Activated T-cell treated with anti-CD3 and anti-CD28 coated beads for 48 hours (primary cell): ENCODE data around the gene NRF1.
"Not testable (repeated sequence)": the region's sequence is repeated elsewhere in the genome, so short reads cannot be mapped to it uniquely, and the experiment has no call there.

Source experiments
- DNase-seq: peaks from one replicate; pipeline ENCODE4 v3.0.0-alpha.2; 2020; ENCODE audit warnings: low read depth

The NRF1 gene

GRCh38 chr7:129611246-129612111 lies at the start of gene NRF1:
NRF1 (plus strand) TSS chr7:129611720; CDS start chr7:129657352, 45,632 bp downstream.
- peak; percentile 90 for DNase-seq

- not testable (repeated sequence) for DNase-seq
Observed at GRCh38 chr7:129566323-129566722, 45.2 kb upstream of the NRF1 start.

DNA sequence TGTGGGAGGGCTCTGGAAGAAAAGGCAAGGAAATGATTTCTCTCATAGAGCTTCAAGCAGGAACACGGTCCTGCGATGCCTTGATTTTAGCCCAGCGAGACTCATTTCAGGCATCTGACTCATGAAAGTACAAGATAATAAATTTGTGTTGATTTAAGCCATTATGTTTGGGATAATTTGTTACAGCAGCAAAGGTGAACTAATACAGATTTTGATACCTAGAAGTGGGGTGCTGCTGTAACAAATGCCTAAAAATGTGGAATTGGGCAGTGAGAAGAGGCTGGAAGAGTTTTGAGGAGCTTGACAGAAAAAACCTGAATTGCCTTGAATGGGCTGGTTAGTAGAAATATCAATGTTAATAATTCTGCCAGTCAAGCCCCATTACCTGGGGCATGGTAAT lies 44.1 kb upstream of the NRF1 start:
- no peak for DNase-seq

GRCh38 chr7:129568240-129568639 lies 43.3 kb upstream of the NRF1 start:
- no peak for DNase-seq

DNA sequence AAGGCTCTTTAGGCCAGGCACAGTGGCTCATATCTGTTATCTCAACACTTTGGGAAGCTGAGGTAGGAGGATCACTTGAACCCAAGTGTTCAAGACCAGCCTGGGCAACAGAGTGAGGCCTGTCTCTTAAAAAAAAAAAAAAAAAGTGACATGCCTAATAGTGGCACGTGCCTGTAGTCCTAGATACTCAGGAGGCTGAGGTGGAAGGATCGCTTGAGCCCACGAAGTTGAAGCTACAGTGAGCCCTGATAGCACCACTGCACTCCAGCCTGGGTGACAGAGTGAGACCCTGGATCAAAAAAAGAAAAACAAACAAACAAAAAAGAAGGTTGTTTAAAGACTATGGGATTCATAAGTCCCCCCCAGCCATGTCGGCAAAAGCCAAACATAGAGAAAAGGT lies 42.2 kb upstream of the NRF1 start:
- no peak for DNase-seq

DNA sequence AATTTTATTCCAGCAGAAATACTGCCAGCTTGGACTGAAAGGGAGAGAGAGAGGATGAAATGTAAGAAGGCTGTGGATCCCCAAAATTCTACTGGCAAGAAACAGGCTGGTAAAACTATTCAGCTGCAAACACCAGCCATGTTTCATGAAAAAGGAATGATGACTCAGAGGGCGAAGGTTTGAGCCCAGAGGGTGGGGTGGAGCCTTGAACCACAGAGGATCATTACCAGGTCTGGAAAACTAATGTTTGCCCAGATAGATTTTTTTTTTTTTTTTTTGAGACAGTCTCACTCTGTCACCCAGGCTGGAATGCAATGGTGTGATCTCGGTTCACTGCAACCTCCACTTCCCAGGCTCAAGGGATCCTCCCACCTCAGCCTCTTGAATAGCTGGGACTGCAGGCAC lies 41.7 kb upstream of the NRF1 start:
- no peak for DNase-seq

DNA sequence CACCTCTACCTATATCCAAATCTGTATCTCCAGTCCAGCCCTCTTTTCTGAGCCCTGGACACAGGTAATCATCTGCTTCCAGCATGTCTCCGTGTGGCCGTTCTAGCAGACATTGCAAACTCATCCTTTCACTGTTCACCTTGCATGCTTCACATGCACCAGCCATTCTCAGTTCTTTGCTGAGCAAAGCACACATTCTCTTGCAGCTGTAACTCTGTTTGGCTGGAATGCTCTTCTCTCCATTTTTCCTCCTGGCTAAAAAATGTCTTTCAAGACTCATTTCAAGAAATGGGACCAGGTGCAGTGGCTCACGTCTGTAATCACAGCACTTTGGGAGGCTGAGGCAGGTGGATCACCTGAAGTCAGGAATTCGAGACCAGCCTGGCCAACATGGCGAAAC lies 40.3 kb upstream of the NRF1 start:
- no peak for DNase-seq

- no peak for DNase-seq
Observed at GRCh38 chr7:129572205-129572604, 39.3 kb upstream of the NRF1 start.

GRCh38 chr7:129574487-129574886 lies 37.0 kb upstream of the NRF1 start:
- DNase-seq: no peak

- no peak for DNase-seq
Observed at GRCh38 chr7:129575699-129576098, 35.8 kb upstream of the NRF1 start.

GRCh38 chr7:129576138-129576537 lies 35.4 kb upstream of the NRF1 start:
- DNase-seq: no peak

DNA sequence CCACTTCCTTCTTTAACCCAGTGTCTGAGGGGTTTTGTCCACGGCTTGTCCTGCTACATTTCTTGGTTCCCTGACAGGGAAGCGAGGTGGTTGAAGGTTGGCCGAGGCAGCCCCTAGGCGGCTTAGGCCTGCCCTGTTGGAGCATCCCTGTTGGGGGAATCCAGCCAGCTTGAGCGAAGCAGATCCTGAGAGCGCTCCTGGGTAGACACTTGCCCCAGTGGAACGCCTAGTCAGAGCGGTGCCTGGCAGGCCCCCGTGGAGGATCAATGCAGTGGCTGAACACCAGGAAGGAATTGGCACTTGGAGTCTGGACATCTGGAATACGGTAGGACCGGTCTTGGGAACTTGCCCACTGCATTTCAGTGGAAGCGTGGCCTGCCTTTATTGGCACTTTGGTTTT lies 32.7 kb upstream of the NRF1 start:
- DNase-seq: no peak

DNA sequence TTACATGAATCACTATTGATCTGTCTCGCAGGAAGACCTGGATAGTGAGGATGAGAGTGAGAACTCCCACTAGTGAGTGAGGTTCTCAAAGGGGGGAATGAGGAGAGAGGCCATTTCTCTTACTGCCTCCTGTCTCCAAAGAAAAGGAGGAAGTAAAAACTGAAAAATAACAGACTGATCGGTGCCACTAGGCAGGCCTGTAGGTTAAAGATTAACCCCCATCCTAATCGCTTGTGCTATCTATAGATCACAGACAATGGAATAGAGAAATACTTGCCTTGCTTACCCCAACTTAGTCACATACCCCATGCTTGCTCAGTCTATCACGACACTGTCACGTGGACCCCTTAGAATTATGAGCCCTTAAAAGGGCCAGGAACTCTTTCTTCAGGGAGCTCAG lies 25.3 kb upstream of the NRF1 start:
- DNase-seq: not testable (repeated sequence)

DNA sequence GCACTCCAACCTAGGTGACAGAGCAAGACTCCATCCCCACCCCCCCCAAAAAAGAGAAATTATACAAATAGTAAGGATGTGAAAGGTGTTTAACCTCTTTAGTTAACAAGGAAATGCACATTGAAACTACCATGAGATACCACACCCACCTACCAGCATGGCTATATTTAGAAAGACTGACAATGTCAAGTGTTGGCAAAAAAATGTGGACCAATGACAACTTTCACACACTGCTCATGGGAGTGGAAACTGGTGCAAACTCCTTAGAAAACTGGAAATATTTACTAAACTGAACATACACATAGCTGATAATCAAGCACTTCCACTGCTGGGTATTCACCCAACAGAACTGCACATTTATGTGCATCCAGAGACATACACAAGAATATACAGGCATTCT lies 23.3 kb upstream of the NRF1 start:
- DNase-seq: no peak

DNA sequence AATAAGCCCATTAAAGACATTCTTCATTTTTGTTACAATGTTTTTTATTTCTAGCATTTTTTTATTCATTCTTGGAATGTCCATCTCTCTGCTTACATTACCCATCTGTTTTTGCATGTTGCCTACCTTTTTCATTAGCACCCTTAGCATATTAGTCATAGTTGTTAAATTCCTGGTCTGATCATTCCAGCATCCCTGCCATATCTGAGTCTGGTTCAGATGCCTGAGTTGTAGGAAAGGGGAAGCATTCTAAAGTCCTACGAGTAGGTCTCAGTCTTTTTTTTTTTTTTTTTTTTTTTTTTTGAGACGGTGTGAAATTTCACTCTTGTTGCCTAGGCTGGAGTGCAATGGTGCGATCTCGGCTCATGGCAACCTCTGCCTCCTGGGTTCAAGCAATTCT lies 19.7 kb upstream of the NRF1 start:
- no peak for DNase-seq

DNA sequence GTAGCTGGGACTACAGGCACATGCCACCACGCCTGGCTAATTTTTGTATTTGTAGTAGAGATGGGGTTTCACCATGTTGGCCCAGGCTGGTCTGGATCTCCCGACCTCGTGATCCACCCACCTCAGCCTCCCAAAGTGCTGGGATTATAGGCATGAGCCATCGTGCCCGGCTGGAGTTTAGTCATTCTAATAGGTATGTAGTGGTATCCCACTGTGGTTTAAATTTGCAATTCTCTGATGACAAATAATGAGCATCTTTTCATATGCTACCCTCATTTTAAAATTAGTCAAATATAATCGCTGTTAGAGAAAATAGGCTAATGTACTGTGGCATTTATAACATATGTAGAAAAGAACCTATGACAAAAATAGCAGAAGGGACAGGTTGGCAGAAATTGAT lies 15.1 kb upstream of the NRF1 start:
- not testable (repeated sequence) for DNase-seq

- no peak for DNase-seq
Observed at GRCh38 chr7:129597672-129598071, 13.8 kb upstream of the NRF1 start.

GRCh38 chr7:129599174-129599573 lies 12.3 kb upstream of the NRF1 start:
- no peak for DNase-seq

- DNase-seq: not testable (repeated sequence)
Observed at GRCh38 chr7:129603594-129603993, 7.9 kb upstream of the NRF1 start.

GRCh38 chr7:129604021-129604420 lies 7.5 kb upstream of the NRF1 start:
- not testable (repeated sequence) for DNase-seq

DNA sequence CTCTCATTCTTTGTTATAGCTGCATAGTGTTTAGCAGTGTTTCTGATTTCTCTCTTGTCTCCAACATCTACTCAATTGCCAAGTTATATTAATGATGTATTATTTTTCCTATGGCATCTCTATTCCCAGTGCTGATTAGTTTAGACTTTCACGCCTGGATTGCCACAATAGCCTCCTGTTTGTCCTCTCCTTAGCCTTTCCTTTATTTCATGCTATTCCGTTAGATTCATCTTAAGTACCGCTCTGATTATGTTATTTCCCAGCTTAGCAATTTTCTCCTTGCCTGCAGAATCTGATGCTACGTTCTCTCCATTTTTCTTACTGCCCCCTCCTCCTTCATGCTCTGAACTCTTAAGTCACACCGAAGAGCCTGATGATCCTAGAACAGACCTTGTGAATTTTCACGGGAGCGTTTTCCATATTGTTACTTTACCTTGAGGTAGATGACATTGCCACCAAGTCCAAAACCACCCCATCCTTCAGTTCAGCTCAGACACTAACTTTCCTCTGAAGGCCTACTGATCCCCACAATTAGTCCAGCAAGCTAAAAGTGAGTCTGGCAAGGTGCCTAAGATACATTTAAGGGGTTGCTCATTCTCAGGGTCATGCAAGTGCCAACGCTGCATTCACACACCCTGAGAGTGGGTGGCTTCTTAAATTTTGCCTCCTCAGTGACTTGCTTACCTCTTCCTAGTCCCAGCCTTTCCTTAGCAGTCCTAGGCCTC lies 6.6 kb upstream of the NRF1 start:
- DNase-seq: no peak

DNA sequence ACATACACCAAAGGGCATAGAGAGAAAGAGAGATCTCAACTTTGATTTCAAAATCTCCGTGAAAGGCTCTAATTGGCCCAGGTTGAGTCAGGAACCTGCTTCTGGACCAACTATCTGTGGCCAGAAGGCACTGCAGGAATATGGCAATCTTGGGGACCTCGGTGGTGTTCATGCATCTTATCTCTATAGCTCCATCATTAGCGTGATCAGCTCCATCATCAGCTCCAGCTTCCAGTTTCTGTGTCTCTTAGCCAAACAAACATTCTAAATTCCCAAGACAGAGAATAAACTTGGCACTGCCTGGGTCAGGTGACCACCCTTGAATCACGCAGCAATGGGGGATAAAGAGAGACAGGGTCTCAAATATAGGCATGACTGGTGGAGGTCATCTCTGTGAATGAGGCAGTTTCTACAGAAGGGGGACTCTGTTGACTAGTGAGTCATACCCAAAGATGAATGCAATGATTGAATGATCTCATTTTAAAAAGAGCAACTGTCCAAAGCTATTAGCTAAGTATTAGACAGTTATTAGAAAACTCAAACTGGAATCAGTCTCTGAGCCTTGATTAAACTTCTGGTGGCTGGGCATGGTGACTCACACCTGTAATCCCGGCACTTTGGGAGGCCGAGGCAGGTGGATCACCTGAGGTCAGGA lies 5.4 kb upstream of the NRF1 start:
- no peak for DNase-seq

GRCh38 chr7:129606803-129607202 lies 4.7 kb upstream of the NRF1 start:
- DNase-seq: no peak
